ENCODE data around the gene JARID2.
"Not testable (repeated sequence)": the region's sequence is repeated elsewhere in the genome, so short reads cannot be mapped to it uniquely, and the experiment has no call there.

JARID2 gene

DNA sequence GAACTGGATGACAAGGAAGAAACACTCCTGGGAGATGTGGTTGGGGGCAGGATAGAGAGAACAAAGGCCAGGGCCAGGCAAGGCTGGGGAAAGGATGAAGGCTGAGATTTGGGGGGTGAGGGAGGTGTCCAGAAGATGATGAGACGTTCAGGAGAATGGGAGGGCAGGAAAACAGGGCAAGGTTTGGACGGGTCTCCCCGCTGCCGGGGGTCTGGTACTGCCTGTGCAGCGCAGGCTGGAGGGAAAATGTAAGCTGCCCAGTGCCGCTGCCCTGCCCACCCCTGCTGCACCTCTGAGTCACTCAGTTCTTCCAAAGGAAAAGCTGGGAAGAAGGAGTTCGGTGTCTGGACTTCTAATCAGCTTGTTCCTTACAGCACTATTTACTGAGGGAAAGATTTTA lies 286.1 kb downstream of the JARID2 start:
- DNase-seq = no peak

DNA sequence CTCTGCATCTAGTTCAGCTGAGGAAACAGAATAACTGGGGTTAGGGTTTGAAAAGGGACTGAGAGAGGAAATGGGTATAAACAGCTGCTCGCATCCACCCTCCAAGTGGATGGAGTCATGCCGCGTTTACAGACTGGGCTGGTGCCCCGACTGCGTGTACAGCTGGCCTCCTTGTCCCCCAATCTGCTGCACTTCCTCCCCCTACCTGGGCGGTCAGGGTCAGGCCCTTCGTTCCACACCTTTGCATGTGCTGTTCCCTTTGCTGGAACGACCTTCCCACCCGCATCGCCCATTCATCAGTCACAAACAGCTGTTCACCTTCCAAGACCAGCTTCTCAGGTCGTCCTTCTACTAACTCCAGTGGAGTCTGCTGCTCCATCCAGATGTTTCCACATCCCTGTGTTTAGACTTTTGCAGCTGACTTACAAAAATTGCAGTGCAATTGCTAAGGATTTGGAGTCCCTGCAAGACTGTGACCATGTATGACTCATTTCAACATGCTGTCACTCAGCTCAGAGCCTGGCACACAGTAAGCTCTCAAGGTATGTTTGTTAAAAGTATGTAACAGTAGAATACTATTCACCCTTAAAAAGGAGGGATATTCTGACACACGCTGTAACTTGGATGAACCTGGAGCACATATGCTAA lies 287.6 kb downstream of the JARID2 start:
- no peak for DNase-seq

DNA sequence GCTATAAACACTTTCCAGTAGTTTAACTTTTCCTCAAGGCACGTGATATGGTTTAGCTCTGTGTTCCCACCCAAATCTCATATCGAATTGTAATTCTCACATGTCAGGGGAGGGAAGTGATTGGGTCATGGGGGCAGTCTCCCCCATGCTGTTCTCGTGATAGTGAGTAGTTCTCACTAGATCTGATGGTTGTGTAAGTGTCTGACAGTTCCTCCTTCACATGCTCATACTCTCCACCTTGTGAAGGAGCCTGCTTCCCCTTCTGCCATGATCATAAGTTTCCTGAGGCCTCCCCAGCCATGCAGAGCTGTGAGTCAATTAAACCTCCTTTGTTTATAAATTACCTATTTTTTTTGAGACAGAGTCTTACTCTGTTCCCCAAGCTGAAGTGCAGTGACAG lies 289.1 kb downstream of the JARID2 start:
- DNase-seq = peak; percentile 54

DNA sequence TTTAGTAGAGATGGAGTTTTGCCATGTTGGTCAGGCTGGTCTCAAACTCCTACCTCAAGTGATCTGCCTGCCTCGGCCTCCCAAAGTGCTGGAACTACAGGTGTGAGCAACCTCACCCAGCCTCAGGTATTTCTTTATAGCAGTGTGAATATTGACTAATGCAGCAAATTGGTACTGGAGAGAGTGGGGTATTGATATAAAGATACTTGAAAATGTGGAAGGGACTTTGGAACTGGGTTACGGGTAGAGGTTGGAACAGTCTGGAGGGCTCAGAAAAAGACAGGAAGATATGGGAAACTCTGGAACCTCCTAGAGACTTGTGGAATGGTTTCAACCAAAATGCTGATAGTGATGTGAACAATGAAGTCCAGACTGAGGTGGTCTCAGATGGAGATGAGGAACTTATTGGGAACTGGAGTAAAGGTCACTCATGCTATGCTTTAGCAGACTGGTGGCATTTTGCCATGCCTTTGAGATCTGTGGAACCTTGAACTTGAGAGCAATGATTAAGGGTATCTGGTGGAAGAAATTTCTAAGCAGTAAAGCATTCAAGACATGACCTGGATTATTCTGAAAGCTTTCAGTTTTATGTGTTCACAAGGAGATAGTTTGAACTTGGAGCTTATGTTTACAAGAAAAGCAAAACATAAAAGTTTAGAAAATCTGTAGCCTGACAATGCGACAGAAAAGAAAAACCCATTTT lies 289.8 kb downstream of the JARID2 start:
- no peak for DNase-seq

DNA sequence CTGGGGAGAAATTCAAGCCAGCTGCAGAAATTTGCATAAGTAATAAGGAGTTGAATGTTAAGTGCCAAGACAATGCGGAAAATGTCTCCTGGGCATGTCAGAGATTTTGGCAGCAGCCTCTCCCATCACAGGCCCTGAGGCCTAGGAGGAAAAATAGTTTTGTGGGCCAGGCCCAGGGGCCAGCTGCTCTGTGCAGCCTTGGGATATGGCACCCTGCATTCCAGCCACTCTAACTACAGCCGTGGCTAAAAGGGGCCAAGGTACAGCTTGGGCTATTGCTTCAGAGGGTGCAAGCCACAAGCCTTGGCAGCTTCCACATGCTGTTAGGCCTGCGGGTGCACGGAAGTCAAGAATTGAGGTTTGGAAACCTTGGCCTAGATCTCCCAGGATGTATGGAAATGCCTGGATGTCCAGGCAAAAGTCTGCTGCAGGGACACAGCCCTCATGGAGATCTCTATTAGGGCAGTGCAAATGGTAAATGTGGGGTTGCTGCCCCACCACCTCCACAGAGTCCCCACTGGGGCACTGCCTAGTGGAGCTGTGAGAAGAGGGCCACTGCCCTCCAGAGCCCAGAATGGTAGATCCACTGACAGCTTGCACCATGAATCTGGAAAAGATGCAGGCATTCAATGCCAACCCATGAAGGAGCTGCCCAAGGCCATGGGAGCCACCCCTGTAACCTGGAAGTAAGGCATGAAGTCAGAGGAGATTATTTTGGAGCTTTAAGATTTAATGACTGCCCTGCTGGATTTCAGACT lies 290.5 kb downstream of the JARID2 start:
- DNase-seq = no peak

DNA sequence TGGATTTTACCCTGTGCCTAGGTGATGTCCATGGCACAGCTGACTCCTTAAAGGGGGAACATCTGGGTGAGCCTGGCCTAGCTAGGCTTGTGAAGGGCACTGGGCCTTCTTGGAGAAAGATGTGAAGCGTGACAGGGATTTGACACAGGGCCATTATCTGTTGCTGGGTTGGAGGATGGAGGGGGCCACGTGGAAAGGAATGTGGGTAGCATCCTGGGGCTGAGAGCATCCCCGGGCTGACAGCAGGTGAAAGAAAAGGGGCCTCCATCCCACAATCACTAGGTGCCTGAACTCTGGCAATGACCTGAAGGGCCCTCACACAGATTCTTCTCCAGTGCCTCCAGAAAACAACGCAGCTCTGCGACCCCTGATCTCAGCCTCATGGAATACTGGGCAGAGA lies 292.2 kb downstream of the JARID2 start:
- DNase-seq = no peak

DNA sequence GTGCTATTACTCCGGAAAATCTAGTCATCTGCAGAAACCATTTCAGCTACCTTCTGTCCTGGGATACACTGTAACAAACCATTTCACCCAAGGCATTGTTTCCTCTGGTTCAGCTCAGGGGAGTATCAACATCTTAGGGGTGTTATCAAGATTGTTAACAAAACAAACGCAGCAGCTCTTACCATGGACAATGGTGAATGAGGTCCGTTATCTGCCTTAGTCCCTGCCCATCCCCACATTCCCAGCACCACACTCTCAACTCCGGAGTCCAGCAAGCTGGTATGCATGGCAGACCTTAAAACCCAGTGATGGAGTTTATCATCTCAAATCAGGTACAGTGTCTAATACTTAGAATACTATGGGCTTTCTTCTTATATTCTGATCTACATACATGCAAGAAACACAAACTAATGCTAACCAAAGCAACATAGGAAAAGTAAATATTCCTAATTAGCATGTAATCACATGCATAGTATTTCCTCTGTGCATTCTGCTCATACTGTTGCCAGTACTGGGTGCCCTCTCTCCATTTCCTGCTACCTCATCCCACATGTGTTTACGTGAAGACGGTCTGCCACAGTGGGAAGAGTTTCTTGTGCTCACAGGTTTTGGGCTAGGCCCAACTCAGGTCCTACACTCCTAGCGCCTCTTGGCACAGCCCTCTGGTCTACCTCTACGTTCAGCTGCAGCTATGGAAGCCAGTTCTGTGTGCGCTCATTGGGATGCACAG lies 293.1 kb downstream of the JARID2 start:
- DNase-seq = no peak

DNA sequence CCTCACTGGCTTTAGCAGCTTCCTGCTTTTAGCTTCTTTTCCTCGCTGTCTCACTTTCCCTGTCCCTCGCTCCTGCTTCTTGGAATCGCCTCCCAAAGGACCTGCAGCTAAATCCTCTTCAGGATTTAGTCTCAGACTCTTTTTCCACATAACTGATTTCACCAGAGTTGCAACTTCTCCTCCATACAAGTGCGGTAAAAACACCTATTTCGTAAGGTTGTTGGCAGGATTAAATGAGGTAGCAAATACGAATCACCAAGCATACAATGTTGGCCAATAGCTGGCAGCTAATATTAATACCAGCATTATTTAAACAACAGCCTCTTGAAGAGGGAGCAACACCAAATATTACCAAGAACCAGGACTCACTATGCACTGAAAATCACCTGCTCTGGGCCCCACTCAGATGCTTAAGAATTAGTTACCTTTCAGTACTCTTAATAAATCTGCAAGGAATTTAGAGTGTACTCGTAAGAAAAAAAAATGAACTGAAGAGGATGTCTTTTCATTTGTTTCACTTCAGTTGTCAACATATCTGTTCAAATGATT lies 293.9 kb downstream of the JARID2 start:
- DNase-seq = no peak

DNA sequence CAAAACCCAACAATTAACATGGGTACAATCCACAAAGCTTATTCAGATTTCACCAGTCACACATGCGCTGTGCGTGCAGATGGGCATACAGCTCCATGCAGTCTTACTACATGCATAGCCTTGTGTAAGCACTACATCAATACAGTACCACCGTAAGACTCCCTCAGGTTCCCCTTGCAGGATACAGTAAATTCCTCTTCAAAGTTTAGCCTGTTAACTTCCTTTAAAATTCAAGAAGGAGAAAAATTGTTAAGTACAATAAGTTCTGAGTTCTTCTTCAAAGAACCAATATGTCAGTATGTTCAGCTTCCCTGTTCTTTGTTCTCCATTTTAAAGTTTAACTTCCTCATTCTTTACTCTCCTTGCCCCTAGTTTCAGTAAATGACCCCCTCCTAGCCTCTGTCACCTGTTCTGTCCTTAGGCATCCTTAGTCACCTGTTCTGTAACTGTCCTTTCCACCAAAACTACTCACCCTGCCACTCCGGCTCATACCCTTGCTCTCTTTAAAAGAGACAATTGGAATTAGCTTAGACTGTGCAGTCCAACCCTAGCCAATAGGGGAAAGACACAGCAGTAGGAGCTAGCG lies 297.6 kb downstream of the JARID2 start:
- not testable (repeated sequence) for DNase-seq

DNA sequence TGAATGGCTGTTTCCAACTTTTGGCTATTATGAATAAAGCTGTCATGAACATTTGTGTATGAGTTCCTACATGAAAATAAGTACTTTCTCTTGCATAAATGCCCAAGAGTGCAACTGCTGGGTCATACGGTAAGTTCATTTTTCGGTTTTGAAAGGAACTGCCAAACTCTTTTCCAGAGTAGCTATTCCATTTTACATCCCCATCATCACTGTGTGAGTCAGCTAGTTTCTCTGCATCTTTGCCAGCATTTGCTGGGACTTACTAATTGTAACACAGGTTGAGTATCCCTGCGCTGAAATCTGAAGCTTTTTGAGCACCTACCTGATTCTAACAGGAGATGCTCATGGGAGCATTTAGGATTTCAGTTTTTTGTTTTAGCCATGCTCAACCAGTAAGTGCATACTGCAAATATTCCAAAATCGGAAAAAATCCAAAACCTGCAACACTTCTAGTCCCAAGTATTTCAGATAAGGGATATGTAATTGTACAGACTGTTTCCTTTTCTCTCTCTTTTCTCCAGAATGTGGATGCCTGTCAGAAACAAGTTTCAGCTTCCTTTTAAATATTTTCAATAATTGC lies 298.5 kb downstream of the JARID2 start:
- no peak for DNase-seq

DNA sequence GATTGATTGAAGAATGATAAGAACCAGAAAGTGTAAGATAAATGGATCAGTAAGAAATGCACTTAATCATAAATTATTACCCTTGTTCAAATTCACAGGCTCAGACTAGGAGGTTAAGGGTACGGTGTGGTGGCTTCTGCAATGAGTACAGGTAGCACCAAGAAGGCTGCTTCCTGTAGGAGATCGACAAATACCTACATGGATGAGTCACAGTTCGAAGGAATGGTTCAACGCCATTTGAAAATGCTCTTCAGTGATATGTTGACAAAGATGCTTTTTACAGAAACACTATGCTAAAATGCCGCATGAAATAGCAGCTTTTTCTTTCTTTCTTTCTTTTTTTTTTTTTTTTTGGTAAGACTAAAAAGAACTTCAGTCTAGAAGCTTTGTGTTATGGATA lies 300.7 kb downstream of the JARID2 start:
- DNase-seq = no peak

DNA sequence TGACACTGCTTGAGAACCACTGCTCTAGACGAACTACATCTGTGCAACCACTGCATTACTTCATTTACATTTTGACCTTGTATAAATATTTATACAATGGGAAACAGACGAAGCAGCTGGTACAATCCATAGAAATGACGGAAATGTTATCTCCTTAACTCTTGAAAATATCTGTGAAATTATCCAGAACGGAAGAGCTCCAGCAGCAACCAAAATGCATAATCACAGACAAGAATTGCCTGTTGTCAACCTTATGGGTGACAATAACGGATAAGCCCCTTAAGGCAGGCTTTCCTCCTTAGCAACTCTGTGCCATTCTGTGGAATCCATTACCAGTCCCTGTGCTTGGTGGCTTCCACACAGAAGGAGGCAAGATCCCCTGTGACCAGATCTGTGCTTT lies 301.5 kb downstream of the JARID2 start:
- no peak for DNase-seq

DNA sequence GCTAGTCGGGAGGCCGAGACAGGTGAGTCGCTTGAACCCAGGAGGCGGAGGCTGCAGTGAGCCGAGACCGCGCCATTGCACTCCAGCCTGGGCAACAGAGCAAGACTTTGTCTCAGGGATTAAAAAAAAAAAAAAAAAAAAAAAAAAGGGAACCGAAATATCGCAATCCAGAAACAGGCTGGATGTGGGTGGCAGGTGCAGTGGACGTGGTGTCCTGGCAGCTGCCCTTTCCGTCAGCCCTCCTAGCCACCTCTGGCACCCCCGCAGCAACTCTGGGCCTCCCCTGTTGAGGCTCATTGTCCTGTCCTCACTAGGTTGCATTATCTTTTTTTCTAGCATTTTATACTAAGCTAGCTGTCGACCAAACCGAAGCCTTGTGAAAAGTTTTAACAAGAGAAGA lies 303.5 kb downstream of the JARID2 start:
- DNase-seq = no peak

DNA sequence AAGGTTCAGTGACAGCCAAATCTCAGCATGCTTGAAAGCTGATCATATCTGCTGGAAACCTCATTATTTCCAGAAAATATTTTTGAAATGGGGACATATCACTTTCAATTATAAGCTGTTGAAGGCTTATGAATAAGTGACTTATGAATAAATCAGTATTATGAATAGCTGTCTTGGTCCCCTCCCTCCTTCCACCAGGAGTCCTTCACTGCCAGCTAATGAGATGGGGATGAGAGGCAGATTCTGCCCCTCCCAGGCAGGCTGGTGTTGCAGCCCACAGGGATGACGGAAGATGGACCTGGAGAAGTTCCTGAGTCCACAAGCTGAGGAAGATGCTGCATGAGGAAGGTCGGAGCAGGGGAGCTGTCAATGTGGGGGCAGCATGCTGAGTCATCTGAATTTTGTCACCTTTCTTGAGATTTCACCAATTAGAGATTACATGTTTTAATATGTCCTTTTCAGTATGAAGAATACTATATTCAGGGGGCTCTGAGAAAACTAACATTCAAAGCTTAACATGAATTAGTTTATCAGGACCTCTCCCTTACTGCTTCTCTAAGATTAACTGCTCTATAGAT lies 304.8 kb downstream of the JARID2 start:
- DNase-seq = no peak

DNA sequence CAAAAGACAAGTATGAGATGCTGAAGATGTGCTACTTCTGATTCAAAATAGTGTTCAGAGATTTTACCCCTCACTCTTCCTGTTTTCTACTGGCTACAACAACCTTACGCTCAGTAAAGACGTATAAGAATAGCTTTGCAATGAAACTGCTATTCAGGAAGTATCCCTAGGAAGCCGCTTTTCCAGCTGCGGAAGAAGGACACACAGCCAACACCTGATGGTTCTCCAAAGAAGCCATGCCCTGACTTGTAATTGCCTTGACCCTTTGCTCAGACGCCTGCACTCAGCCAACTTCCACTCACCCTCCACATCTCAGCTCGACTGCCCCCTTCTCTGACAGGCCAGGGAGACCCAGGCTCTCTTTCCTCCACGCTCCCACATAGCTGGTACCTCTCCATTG lies 305.4 kb downstream of the JARID2 start:
- DNase-seq = no peak

DNA sequence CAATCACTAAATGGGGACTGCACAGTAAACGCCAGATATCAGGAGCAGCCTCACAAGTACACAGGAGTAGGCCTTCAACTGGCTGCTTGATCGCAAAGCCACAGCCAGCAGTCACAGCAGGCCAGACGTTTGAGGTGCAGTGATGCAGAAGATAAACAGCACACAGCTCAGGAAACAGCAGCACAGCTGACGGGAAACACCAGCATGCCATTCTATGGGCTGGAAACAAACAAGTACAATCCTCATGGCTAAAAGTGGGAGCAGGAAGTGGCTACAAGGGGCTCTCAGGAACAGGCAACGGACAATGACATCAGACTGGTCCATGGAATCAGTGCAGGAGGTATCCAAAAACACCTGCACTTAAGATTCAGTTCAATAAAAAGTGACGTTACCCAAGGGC lies 305.9 kb downstream of the JARID2 start:
- DNase-seq = no peak

DNA sequence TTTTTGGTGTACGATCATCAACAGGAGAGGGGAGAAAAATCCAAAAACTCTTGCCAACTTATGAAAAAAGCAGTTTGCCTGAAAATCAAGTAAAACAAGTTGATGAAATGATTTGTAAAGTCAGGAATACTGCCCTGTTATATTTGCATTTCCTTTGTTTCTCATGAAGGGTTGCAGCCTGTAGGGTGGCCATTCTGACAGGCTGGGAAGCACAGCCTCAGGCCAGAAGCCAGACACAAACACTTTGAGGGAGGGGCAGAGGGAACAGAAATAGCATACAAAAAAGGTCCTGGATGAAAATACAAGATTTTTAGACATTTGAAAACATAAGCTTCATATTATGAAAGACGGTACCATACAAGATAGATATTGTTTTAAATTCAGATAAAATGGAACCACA lies 307.2 kb downstream of the JARID2 start:
- no peak for DNase-seq

DNA sequence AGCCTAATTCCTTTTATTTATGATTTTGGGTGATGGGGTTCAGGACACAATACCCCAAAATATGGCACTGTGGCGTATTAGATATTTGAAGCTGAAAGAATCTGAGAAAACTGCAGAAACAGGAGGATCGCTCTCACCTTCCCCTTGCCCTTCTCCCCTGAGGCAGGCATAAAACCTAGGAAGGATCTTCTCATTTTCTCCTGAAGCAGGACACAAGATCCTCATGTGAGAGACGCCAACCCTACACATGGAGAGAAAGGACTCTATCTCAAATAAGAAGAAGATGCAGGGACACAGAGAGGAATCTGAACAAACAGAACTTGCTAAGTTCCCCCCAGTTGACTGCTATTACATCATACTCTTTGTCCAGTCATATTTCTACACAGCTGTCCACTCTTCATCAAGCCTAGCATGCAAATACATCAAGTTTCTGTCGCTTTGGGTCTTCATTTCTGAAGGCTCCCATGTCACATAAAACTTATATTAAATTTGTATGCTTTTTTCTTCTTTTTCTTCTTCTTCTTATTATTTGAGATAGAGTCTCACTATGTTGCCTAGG lies 307.9 kb downstream of the JARID2 start:
- DNase-seq = no peak

DNA sequence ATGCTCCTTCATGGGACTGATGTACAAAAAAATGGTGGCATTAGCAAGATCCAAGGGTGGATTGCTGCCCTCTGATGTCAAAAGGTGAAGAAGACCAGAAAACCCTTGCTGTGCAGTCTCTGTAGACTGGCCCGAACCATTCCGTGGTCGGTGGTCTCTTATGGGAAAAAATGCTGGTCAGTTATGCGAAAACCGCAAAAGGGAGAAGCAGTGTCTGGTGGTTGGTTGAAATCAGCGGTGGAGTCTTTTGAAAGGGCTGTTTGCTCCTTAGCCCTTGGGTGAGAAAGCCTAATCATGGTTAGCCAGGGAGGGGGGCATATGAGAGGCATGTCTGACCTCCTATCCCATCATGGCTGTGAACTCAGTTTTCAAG lies 308.8 kb downstream of the JARID2 start:
- no peak for DNase-seq

DNA sequence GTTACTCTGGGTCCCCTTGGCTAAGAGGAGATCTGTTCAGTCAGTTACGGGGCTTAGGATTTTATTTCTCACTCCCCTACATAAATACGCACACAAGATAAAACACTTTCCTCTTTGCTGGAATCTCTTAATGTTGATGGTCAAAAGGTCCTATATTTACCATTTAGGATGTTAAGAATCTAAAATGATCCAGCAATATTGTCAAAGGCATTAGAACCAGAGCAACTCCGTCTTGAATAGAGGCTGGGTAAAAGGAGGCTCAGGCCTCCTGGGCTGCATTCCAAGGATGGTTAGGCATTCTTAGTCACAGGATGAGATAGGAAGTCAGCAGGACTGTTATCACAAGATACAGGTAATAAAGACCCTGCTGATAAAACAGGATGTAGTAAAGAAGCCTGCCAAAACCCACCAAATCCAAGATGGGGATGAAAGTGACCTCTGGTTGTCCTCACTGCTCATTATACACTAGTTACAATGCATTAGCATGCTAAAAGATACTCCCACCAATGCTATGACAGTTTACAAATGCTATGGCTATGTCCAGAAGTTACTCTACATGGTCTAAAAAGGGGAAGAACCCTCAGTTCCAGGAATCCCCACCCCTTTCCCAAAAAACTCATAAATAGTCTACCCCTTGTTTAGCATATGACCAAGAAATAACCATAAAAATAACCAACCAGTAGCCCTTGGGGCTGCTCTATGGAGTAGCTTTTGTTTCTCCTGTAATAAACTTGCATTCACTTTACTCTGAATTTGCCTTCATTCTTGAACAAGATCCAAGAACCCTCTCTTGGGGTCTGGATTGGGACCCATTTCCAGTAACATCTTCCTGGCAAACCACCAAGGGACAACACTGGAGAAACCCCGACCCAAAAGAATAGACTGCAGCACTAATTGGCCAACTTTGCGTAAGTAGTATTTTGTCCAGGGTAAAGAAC lies 309.5 kb downstream of the JARID2 start:
- peak; percentile 39 for DNase-seq

DNA sequence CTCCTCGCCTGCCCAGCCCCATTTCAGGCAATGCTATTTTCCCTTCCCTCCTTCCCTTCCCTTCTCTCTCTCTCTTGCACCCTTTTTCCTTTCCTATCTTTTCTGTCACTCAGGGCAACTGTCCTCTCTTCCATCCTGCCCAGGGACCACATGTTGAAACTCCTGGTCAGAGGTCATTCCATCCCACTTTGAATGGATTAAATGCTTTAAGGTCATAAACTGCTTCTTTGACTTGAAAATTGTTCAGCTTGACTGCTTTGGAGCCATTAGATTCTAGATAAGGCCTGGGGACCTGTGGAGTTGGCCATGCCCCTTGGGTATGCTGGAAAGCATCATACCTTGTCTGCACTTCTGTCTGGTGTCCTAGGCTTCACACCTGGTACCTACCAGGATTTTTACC lies 310.8 kb downstream of the JARID2 start:
- DNase-seq = no peak

Measured in hematopoietic multipotent progenitor cell treated with erythropoietin and hydrocortisone succinate and interleukin-3 and kit ligand, for 6 days (in vitro differentiated cells).